D721Med (cell line): ENCODE data around the gene AGPS.

ENCODE experiments used
- DNase-seq: peaks from one replicate; pipeline ENCODE4 v3.0.0; 2011; ENCODE audit warnings: low spot score; ENCODE audit not compliant: insufficient read length
- FAIRE-seq: peaks from 2 replicates; lab custom pipeline; 2011; peaks lifted over from hg19 to GRCh38; lab: Jason Lieb, UNC
- TF ChIP-seq, protein P1 (sequence below): IDR thresholded peaks from 2 replicates; pipeline ENCODE4 v1.5.1; 2012; ENCODE audit warnings: mild to moderate bottlenecking, control low read depth; ENCODE audit not compliant: insufficient read depth; ENCODE audit errors: missing control alignments

AGPS gene

DNA sequence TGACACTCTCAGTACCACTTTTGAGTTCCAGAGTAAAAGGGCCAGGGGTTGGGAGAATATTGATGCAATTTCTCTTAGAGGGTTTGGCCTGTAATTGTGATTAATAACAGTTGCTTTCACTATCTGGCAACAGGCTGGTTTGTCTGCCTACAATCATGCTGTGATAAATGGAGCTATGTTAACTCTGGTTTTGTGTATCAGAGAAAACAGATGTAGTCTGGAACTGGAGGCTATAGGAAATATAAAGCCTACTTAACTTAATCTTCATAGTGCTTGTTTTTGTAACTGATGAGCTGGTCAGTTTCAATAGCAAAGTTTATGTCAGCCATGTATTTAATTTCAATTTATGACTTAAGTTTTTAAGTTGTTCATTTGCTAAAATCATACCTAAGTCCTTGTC is 138.0 kb downstream of the AGPS start:
- no peak for DNase-seq
- TF ChIP-seq, protein P1, sequence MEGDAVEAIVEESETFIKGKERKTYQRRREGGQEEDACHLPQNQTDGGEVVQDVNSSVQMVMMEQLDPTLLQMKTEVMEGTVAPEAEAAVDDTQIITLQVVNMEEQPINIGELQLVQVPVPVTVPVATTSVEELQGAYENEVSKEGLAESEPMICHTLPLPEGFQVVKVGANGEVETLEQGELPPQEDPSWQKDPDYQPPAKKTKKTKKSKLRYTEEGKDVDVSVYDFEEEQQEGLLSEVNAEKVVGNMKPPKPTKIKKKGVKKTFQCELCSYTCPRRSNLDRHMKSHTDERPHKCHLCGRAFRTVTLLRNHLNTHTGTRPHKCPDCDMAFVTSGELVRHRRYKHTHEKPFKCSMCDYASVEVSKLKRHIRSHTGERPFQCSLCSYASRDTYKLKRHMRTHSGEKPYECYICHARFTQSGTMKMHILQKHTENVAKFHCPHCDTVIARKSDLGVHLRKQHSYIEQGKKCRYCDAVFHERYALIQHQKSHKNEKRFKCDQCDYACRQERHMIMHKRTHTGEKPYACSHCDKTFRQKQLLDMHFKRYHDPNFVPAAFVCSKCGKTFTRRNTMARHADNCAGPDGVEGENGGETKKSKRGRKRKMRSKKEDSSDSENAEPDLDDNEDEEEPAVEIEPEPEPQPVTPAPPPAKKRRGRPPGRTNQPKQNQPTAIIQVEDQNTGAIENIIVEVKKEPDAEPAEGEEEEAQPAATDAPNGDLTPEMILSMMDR, result no peak
- FAIRE-seq, result no peak

DNA sequence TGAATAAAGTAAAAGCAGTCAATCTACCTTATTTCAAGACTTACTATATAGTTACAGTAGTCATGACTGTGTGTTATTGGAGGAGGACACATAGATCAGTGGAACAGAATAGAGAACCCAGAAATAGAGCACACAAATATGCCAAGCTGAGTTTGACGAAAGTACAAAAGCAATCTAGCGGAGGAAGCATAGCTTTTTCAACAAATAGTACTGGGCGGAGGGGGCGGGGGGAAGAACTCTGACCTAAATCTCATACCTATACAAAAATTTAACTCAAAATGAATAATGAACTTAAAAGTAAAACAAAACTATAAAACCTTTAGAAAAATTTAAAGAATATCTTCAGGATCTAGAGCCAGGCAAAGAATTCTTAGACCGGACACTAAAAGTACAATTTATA is 139.1 kb downstream of the AGPS start:
- TF ChIP-seq, protein P1, result no peak
- FAIRE-seq, result no peak
- DNase-seq, result no peak

DNA sequence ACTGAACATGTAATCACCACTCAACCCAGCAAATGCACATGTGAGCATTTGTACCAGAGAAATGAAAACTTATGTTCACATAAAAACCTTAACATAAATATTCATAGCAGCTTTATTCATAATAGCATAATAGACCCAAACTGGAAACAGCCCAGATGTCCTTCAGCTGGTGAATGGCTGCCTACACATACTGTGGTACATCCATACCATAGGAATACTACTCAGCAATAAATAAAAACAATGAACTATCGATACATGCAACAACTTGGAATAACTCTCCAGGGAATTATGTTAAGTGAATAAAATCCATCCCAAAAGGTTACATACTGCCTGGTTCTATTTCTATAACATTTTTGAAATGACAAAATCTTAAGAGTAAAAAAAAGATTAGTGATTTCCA is 140.0 kb downstream of the AGPS start:
- FAIRE-seq, result no peak

DNA sequence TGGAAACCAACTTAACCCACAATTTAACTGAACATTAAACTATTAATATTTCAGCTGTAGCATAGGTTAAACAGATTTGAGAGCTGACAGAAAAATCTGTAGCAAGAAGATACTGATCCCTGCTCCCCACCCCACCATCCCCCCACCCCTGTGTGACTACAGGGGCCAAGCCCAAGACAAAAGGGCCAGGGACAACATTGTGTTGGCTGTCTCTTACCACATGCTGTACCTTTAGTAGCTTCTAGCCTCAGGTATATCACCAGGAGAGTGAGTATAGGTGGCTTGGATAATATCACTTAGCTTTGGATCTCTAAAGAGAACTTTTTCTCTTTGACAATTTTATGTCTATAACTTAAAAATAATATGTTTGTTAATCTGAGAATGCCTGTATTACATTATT is 140.7 kb downstream of the AGPS start:
- no peak for DNase-seq
- FAIRE-seq, result no peak
- TF ChIP-seq, protein P1, result no peak

More for the DNA sequence above, 140.0 kb downstream of the AGPS start:
- TF ChIP-seq, protein P1, result no peak
- DNase-seq, result no peak

DNA sequence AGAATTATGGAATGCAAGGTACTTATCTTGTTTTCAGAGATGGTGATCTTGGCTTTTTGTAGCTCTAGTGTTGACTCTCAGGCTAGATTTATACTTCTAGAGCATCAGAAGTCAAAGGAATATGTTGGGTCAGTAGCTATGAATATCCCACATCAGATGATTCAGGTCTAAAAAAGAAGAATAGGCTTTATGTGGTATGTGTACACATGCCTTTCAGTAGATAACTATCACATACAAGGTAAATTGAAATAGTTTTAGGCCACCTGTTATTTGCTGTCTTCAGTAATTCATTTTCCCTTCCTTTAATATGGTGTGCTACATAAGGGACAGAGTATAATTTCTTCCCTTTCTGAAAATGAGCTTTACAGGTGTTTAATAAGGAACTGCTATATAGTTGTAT is 142.4 kb downstream of the AGPS start:
- TF ChIP-seq, protein P1, result no peak
- FAIRE-seq (no peak), DNase-seq (no peak)

DNA sequence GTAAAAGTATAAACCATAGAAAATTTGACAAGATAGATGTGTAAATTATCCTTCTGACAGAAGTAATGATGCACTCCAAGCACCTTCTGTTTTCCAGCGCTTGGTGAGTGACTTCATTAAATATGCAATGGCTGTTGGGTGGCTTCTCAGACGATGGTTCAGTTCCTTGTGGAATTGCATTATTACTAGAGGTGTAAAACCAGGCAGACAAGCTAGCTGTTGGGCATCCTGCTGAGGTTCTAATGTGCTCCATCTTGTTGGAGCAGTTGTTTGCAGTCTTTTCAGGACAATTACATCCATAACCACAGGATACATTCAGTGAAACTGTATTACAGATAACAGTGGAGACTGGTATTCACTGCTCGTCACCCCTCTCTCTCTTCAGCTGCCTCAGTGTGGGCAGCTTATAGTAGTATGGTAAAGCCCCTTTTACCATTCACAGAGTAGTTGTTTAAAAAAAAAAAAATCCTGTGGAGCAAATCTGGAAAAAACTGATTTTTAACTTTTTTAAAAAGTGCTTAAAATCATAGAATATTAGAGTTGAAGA is 143.5 kb downstream of the AGPS start:
- TF ChIP-seq, protein P1, result no peak
- DNase-seq, result no peak
- no peak for FAIRE-seq

DNA sequence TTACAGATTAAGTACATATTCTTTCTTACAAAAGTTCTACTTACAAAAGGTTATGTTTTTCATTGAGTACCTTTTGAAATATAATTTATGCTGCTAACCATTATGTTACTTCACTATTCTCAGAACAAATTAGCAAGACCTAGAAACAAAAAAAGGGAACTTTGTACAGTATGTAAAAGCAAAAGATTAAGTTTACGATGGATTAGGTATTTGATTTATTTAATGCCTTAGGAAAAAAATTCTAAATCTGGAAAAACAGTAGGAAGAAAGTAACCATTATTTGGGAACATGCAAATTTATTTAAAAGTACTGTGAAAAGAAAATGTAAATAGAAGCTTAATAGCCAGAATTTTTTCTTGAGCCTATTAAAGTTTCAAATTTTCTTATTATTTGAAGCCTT is 144.6 kb downstream of the AGPS start:
- FAIRE-seq (no peak), DNase-seq (no peak)
- TF ChIP-seq, protein P1, result no peak
